GM04503 (cell line): ENCODE measurements around the gene FAU.

Experiments used
- DNase-seq: peaks from one replicate; pipeline ENCODE4 v3.0.0-alpha.2; 2012; ENCODE audit warnings: low read depth

The FAU gene

DNA sequence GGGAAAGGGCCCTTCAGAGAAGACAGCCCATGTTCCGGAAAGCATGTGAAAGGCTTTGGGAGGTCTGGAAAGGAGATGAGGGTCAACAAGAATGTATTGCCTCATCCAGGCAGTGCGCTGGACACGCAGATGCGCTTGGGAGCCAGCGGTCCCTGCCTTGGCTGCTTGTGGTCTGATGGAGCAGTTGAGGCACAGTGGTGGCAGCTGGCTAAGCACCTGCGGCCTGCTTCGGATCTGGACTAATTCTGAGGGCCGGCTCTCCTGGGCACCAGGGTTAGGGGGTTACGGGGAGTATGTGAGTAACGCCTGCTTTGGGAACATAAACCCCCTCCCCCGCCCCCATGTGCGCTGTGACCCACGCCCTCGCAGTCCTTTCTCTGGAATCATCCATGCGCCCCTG, 14.9 kb downstream of the FAU start:
- no peak for DNase-seq

- DNase-seq, result no peak
Measured at GRCh38 chr11:65104628-65105027, 17.3 kb downstream of the FAU start.

GRCh38 chr11:65103476-65103875, 18.5 kb downstream of the FAU start:
- DNase-seq, result no peak

- no peak for DNase-seq
Measured at GRCh38 chr11:65102142-65103095, 19.5 kb downstream of the FAU start.

GRCh38 chr11:65100674-65101350, 21.1 kb downstream of the FAU start:
- no peak for DNase-seq

GRCh38 chr11:65096926-65097325, 25.0 kb downstream of the FAU start:
- DNase-seq, result no peak

DNA sequence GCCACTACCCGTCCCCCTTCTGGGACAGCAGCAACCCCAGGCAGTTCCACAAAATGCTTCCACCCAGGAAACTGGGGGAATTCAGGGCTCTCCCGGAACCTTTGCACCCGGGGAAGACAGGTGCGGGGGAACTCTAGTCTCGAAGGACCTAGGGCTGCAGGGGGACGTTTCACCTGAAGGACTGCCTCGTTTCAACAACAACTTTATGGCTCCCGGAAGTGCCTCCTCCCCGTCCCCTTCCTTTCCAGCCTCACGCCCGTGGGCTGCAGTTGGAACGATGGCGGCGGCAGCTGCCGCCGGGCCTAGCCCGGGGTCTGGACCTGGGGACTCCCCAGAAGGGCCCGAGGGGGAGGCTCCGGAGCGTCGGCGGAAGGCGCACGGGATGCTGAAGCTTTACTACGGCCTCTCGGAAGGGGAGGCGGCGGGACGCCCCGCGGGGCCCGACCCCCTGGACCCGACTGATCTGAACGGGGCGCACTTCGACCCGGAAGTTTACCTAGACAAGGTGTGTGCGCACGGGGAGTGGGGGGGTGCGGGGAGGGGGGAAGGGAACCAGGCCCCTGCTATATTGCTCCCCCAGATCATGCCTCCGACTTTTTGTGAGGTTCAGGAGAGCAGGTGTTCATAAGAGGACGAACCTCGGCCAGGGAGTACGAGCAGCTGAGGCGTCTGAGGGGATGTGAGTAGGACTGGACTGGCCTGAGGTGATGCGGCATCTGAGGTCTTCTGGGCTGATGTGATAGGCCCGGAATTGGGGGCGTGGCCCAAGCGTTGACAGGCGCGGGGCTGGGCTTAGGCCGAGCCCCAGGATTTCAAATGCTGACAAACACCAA, 25.7 kb downstream of the FAU start, which contains the start of gene VPS51:
Gene VPS51, plus strand, starts transcription at position 241 of the 833 bp plus-strand sequence. Its CDS starts 37 bp downstream, at position 278.
- DNase-seq, result no peak

GRCh38 chr11:65095427-65095826, 26.5 kb downstream of the FAU start:
- no peak for DNase-seq

- no peak for DNase-seq
Measured at GRCh38 chr11:65090628-65091027, 31.3 kb downstream of the FAU start.

- DNase-seq, result no peak
Measured at GRCh38 chr11:65089621-65090020, 32.3 kb downstream of the FAU start.

DNA sequence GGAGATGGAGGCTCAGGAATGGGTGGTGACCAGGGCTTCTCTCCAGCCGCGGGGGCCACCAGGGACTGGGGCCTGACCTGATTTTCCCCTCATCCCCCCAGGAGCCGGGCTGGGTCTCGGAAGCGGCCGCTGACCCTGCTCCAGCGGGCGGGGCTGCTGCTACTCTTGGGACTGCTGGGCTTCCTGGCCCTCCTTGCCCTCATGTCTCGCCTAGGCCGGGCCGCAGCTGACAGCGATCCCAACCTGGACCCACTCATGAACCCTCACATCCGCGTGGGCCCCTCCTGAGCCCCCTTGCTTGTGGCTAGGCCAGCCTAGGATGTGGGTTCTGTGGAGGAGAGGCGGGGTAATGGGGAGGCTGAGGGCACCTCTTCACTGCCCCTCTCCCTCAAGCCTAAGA, 34.1 kb downstream of the FAU start:
- DNase-seq, result no peak

DNA sequence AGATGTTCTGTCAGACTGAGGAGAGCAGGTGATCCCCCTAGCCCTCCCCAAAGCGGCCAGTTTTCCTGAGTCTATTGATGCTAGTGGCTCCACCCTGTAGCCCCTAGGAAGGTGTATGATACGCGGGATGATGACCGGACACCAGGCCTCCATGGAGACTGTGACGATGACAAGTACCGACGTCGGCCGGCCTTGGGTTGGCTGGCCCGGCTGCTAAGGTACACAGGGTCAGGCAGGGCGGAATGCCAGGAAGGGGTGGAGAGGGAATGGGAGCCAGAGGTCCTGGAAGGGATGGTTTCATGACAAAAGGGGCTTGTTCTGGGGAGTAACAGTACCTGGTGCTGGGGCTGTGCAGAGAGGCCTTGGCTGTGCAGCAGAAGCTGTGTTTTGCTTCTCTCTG, 34.7 kb downstream of the FAU start:
- DNase-seq, result no peak

DNA sequence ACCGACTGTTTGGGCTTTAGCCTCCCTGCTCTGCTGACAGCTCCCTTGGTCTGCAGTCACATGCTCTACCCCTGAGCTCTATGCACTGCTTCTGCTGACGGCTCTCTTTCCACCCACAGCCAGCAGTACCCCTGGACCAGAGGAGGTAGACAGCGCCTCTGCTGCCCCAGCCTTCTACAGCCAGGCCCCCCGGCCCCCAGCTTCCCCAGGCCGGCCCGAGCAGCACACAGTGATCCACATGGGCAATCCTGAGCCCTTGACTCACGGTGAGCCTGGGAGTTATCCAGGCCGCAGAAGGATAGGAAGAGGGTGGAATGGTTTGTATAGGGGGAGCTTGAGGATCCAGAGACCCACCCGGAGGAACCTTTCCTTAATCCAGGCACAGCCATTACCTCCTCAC, 35.1 kb downstream of the FAU start:
- no peak for DNase-seq

DNA sequence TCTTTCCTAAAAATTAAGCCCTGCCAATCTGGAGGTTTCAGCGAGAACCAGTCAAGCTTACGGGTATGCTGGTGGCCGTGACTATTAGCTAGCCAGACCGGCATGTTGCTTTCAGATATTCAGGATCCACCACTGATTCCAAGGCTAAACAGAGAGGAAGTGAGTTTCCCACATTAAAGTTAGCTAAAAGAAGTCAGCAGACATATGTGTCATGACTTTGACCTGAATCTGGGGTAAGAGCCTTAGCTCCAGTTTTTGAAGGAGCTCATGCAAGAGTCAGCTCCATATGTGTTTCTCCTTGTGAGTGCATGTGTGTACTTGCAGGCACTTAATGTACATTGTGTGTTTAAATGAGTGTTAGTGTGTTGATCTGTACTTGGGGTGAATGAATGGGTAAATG, 36.5 kb downstream of the FAU start:
- DNase-seq, result no peak

GRCh38 chr11:65084598-65085375, 37.1 kb downstream of the FAU start:
- DNase-seq, result no peak

DNA sequence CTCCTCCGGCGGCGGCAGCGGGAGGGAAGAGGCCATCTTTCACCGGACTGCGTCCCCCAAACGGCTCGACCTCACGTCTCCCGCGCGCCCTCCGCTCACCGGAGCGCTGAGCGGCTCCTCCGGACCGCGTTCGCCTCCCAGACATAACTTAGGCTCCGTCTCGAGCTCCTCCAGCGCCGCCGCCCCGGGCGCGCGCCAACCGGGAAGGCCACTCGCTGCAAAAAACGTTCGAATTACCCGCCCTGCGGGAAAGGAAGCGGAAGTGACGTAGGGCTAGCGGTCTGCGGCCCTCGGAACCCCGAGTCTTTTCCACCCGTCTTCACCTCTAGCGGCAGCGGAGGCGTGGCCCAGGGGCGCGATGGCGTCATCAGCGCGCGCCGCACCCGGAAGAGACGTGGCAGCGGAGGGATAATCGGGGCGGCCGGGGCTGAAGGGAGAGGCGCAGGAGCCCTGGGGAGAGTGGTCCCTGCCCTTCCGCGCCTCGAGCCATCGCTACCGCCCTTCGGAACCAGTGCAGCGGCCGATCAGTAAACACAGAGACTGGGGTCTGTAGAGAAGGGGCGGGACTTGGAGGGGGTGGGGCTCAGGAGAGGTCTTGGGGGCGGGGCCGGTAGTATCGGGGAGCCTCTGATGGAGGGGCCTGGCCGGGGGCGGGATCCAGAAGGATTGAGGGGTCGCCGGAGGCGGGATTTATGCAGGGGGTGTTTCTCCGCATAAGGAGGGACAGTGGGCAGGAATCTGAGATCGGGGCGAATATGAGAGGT, 37.9 kb downstream of the FAU start, which contains the start of the genes CDCA5 and ZFPL1:
Gene CDCA5, minus strand, starts transcription at position 207 of the 764 bp plus-strand sequence. Its CDS starts 62 bp downstream, at position 145.
Gene ZFPL1, plus strand, starts transcription at position 389 of the 764 bp plus-strand sequence. CDS start 477 bp downstream, outside the sequence.
- DNase-seq, result peak; percentile 63

DNA sequence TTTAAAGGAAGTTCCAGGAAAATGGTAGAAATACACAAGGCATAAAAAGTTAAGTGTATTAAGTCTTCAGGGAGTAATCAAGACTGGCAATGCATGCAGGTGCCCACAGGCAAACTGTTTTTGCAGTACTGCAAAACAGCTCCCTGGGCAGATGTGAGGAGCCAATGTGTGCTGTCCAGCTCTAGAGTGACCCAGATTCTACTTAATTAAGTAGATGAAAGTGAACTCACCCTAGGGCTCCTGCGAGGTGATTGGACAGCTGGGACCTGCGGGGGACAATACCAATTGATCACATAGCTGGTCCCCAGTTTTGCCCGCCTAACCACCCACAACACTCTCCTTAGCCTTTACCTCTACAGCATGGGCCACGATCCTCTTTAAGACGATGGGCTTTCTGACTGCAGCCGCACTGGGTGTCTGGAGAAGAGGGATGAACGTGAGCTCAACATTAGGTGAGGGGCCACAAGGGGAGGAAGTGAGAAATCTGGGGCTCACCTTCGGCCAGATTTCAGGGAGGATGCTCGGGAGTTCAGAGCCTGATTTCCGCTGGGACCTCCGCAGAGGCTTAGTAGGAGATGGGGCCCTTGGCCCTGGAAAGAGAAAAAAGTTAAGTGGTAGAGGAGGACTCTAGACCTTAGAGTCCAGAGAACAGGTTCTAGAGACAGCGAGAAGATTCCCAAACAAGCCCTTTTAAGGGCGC, 38.6 kb downstream of the FAU start:
- no peak for DNase-seq

DNA sequence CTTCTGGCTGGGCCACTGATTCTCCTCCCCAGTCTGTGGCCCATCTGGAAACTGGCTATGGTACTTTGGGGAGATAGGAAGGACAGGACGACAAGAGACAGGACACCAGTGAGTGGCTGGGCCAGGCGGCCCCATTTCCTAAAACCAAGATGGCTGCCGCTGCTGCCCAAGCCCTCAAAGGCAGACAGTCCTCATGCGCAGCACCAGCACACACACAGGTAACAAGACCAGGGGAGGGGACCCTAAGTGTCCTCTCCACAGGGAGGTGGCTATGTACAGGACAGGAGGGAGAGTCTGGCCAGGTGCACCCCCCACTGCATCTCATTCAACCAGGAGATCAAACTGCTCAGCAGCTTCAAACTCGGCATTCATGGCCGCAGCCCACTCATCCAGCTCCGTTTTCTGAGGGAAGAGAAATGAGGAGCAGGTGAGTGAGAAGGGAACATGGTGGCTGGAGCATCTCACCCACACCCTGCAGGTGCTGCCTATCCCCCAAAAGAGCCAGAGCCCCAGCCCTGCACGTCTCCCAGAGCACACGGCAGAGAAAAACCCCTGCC, 43.1 kb downstream of the FAU start:
- no peak for DNase-seq

GRCh38 chr11:65078151-65078550, 43.8 kb downstream of the FAU start:
- DNase-seq, result no peak

DNA sequence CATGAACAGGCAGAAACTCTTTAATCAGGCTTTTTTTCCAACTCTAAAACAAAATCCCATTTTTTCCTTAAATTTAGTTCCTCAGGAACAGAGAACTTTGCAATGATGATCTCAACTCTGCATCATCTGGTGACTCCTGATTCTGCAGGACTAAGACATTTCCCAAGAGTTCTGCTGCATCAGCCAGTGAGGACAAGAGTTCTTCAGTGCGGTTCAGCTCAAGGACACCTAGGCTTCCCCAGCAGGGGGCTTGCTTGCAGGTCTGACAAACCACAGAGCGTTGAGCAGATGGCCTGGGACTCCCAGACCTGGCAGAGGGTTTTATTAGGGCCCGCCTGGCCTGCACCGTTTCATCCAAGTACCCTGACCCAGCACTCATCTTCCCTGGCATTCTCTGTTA, 44.5 kb downstream of the FAU start:
- no peak for DNase-seq
